Mammary epithelial cell (primary cell): ENCODE measurements around the gene RAB28.

Experiments used
- EZH2 ChIP-seq: IDR thresholded peaks from 2 replicates; pipeline ENCODE4 v1.6.1; 2012; ENCODE audit warnings: low read length, inconsistent platforms, borderline replicate concordance
- TF ChIP-seq, protein P1 (sequence below), 2 donors: IDR thresholded peaks in 1 of 2; conservative IDR thresholded peaks in 1 of 2; 2 replicates each; pipeline ENCODE4 v1.5.1; 2011 to 2012; ENCODE audit warnings: inconsistent platforms in 2 of 2, low read length in 2 of 2, mild to moderate bottlenecking in 2 of 2, control low read depth in 1 of 2, low read depth in 1 of 2; ENCODE audit not compliant: insufficient read depth in 1 of 2; ENCODE audit errors: extremely low read depth in 1 of 2

DNA sequence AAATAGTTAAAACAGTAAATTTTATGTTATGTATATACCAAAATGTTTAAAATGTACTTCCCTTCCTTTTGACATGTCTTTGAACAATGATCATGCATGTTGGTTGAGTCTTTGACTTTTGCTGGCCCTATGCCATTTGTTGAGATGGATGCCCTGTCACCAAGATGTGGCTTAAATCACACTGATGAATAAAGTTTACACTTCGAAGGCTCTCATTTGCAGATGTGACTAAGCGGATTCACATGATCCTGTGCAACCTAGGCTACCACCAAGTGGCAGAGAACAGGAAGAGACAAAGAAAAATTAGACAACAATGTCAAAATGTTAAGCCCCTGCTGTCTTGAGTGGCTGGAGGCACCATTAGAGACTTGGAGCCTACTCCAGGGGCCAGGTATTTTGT is 139.9 kb downstream of the RAB28 start:
- TF ChIP-seq, protein P1, sequence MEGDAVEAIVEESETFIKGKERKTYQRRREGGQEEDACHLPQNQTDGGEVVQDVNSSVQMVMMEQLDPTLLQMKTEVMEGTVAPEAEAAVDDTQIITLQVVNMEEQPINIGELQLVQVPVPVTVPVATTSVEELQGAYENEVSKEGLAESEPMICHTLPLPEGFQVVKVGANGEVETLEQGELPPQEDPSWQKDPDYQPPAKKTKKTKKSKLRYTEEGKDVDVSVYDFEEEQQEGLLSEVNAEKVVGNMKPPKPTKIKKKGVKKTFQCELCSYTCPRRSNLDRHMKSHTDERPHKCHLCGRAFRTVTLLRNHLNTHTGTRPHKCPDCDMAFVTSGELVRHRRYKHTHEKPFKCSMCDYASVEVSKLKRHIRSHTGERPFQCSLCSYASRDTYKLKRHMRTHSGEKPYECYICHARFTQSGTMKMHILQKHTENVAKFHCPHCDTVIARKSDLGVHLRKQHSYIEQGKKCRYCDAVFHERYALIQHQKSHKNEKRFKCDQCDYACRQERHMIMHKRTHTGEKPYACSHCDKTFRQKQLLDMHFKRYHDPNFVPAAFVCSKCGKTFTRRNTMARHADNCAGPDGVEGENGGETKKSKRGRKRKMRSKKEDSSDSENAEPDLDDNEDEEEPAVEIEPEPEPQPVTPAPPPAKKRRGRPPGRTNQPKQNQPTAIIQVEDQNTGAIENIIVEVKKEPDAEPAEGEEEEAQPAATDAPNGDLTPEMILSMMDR (conservative IDR thresholded peaks at IDR 0.05 in 1 of 2, IDR thresholded peaks at IDR 0.05 in 1 of 2; ENCODE audit: extremely low read depth in 1 of 2, insufficient read depth in 1 of 2, low read depth in 1 of 2, low read length in 2 of 2), result no peak
- TF ChIP-seq EZH2, result no peak
